H9 (cell line): Measurements from ENCODE around the gene ANO6. TPM values are rescaled to one million over a fixed set of nuclear protein-coding genes. Genes with fewer than 3 reads are reported as not detected.

Experiments used
- DNase-seq: peaks from one replicate; pipeline ENCODE4 v3.0.0-alpha.2; 2017
- H2AFZ ChIP-seq: one replicate; pipeline ENCODE4 v1.6.1; 2013; ENCODE audit warnings: mild to moderate bottlenecking, low read length, control low read depth, moderate library complexity
- H2AK5ac ChIP-seq: 2 replicates; pipeline ENCODE4 v1.6.1; 2013; ENCODE audit warnings: low read length, control low read depth, mixed read lengths; ENCODE audit not compliant: insufficient read length
- H2BK120ac ChIP-seq: one replicate; pipeline ENCODE4 v1.6.1; 2013; ENCODE audit warnings: low read depth, mild to moderate bottlenecking, low read length, control low read depth, inconsistent platforms; ENCODE audit not compliant: poor library complexity, severe bottlenecking
- H2BK12ac ChIP-seq: 2 replicates; pipeline ENCODE4 v1.6.1; 2013; ENCODE audit warnings: low read length, control low read depth, mixed read lengths, low read depth; ENCODE audit not compliant: insufficient read length
- H2BK15ac ChIP-seq: 2 replicates; pipeline ENCODE4 v1.6.1; 2013; ENCODE audit warnings: low read depth, low read length, control low read depth
- H2BK20ac ChIP-seq: one replicate; pipeline ENCODE4 v1.6.1; 2013; ENCODE audit warnings: low read depth, mild to moderate bottlenecking, low read length, control low read depth, inconsistent platforms; ENCODE audit not compliant: poor library complexity, severe bottlenecking
- H2BK5ac ChIP-seq: 2 replicates; pipeline ENCODE4 v1.6.1; 2013; ENCODE audit warnings: low read length, control low read depth, mixed read lengths; ENCODE audit not compliant: insufficient read length
- H3K14ac ChIP-seq: 2 replicates; pipeline ENCODE4 v1.6.1; 2013; ENCODE audit warnings: low read length, control low read depth; ENCODE audit not compliant: insufficient read depth
- H3K18ac ChIP-seq: 2 replicates; pipeline ENCODE4 v1.6.1; 2013; ENCODE audit warnings: low read depth, mild to moderate bottlenecking, mixed read lengths, low read length, control low read depth; ENCODE audit not compliant: insufficient read length
- H3K23ac ChIP-seq: 2 replicates; pipeline ENCODE4 v1.6.1; 2013; ENCODE audit warnings: low read length, control low read depth, mixed read lengths, low read depth; ENCODE audit not compliant: insufficient read length
- H3K23me2 ChIP-seq: 2 replicates; pipeline ENCODE4 v1.6.1; 2013; ENCODE audit warnings: low read depth, mild to moderate bottlenecking, mixed read lengths, low read length, control low read depth; ENCODE audit not compliant: insufficient read length, poor library complexity, severe bottlenecking
- H3K27ac ChIP-seq: 2 replicates; pipeline ENCODE4 v1.5.1; 2013; ENCODE audit warnings: low read length, control low read depth, mixed read lengths, low read depth; ENCODE audit not compliant: insufficient read length
- H3K27me3 ChIP-seq: 2 replicates; pipeline ENCODE4 v1.6.1; 2013; ENCODE audit warnings: low read length, control low read depth, inconsistent platforms; ENCODE audit not compliant: insufficient read depth
- H3K4ac ChIP-seq: 2 replicates; pipeline ENCODE4 v1.6.1; 2013; ENCODE audit warnings: low read depth, mild to moderate bottlenecking, control low read depth, inconsistent platforms, low read length, moderate library complexity
- H3K4me1 ChIP-seq: 2 replicates; pipeline ENCODE4 v1.6.1; 2013; ENCODE audit warnings: low read length, control low read depth, inconsistent platforms; ENCODE audit not compliant: insufficient read depth
- H3K4me2 ChIP-seq: 2 replicates; pipeline ENCODE4 v1.6.1; 2013; ENCODE audit warnings: low read length, control low read depth, mixed read lengths; ENCODE audit not compliant: insufficient read length, insufficient read depth
- H3K56ac ChIP-seq: 2 replicates; pipeline ENCODE4 v1.6.1; 2013; ENCODE audit warnings: low read depth, mild to moderate bottlenecking, mixed read lengths, low read length, control low read depth; ENCODE audit not compliant: insufficient read length
- H3K79me1 ChIP-seq: 2 replicates; pipeline ENCODE4 v1.6.1; 2013; ENCODE audit warnings: low read depth, mild to moderate bottlenecking, moderate library complexity, low read length, control low read depth, inconsistent platforms; ENCODE audit not compliant: insufficient read depth, poor library complexity, severe bottlenecking
- H3K79me2 ChIP-seq: 2 replicates; pipeline ENCODE4 v1.6.1; 2013; ENCODE audit warnings: low read length, control low read depth, inconsistent platforms; ENCODE audit not compliant: insufficient read depth
- H3K9ac ChIP-seq: 2 replicates; pipeline ENCODE4 v1.6.1; 2013; ENCODE audit warnings: low read length, control low read depth, mixed read lengths; ENCODE audit not compliant: insufficient read length; ENCODE audit errors: extremely low read depth
- H3K9me3 ChIP-seq: one replicate; pipeline ENCODE4 v1.6.1; 2013; ENCODE audit warnings: low read depth, low read length, inconsistent platforms; ENCODE audit not compliant: control insufficient read depth
- H3T11ph ChIP-seq: one replicate; pipeline ENCODE4 v1.6.1; 2013; ENCODE audit warnings: mild to moderate bottlenecking, low read length, control low read depth, inconsistent platforms
- H4K20me1 ChIP-seq: one replicate; pipeline ENCODE4 v1.6.1; 2013; ENCODE audit not compliant: control insufficient read depth, insufficient read length, insufficient read depth
- H4K5ac ChIP-seq: 2 replicates; pipeline ENCODE4 v1.6.1; 2013; ENCODE audit warnings: low read depth, mild to moderate bottlenecking, mixed read lengths, low read length, control low read depth; ENCODE audit not compliant: insufficient read length
- H4K8ac ChIP-seq: replicated peaks from 2 replicates; pipeline ENCODE4 v1.6.1; 2013; ENCODE audit warnings: low read length, control low read depth, mixed read lengths, low read depth; ENCODE audit not compliant: insufficient read length
- H4K91ac ChIP-seq: 2 replicates; pipeline ENCODE4 v1.6.1; 2013; ENCODE audit warnings: low read depth, mild to moderate bottlenecking, moderate library complexity, mixed read lengths, low read length, control low read depth; ENCODE audit not compliant: insufficient read length
- H3K27ac Mint-ChIP-seq, 3 experiments: 2 replicates in 2 of 3; 3 replicates in 1 of 3; pipeline ENCODE4 v1.8.0; 2020 to 2021; ENCODE audit warnings: mixed read lengths in 3 of 3, mild to moderate bottlenecking in 1 of 3, moderate library complexity in 1 of 3
- H3K27me3 Mint-ChIP-seq: 2 replicates; pipeline ENCODE4 v1.8.0; 2021; ENCODE audit warnings: low read depth, mild to moderate bottlenecking, moderate library complexity, mixed read lengths
- H3K36me3 Mint-ChIP-seq, 3 experiments: 2 replicates in 2 of 3; 3 replicates in 1 of 3; pipeline ENCODE4 v1.8.0; 2020 to 2021; ENCODE audit warnings: low read depth in 3 of 3, mixed read lengths in 3 of 3; ENCODE audit not compliant: insufficient read depth in 1 of 3
- H3K4me1 Mint-ChIP-seq, 2 experiments: 2 replicates each; pipeline ENCODE4 v1.8.0; 2020; ENCODE audit warnings: mixed read lengths in 2 of 2
- H3K4me3 Mint-ChIP-seq, 2 experiments: 2 replicates in 1 of 2; 3 replicates in 1 of 2; pipeline ENCODE4 v1.8.0; 2020 to 2021; ENCODE audit warnings: mild to moderate bottlenecking in 2 of 2, mixed read lengths in 2 of 2, moderate library complexity in 1 of 2
- H3K9me3 Mint-ChIP-seq, 2 experiments: 2 replicates in 1 of 2; 3 replicates in 1 of 2; pipeline ENCODE4 v1.8.0; 2020; ENCODE audit warnings: mild to moderate bottlenecking in 2 of 2, mixed read lengths in 2 of 2, moderate library complexity in 1 of 2
- WGBS: extraction: QIAGEN DNeasy Blood & Tissue Kit; methylation state at CpG from one replicate; pipeline ENCODE4 v1.1.7; 2013; ENCODE audit warnings: missing lambda C conversion rate, low lambda C conversion rate, mixed read lengths; ENCODE audit not compliant: insufficient read length; ENCODE audit errors: extremely low coverage; 5-methylcytosine and 5-hydroxymethylcytosine counted together
- total RNA-seq: library from RNA; stranded (reverse); gene quantifications from 2 replicates; pipeline ENCODE4 v1.2.1, GENCODE V29; 2021
- TF ChIP-seq, protein P1 (sequence below): fragments of 200-600 bp; sonication (generic); conservative IDR thresholded peaks from 3 replicates; pipeline ENCODE4 v1.8.0; 2021; ENCODE audit warnings: antibody characterized with exemption, mild to moderate bottlenecking

ANO6 gene
- total RNA-seq, 1 experiment from 2014 or later, result 24.3 TPM

DNA sequence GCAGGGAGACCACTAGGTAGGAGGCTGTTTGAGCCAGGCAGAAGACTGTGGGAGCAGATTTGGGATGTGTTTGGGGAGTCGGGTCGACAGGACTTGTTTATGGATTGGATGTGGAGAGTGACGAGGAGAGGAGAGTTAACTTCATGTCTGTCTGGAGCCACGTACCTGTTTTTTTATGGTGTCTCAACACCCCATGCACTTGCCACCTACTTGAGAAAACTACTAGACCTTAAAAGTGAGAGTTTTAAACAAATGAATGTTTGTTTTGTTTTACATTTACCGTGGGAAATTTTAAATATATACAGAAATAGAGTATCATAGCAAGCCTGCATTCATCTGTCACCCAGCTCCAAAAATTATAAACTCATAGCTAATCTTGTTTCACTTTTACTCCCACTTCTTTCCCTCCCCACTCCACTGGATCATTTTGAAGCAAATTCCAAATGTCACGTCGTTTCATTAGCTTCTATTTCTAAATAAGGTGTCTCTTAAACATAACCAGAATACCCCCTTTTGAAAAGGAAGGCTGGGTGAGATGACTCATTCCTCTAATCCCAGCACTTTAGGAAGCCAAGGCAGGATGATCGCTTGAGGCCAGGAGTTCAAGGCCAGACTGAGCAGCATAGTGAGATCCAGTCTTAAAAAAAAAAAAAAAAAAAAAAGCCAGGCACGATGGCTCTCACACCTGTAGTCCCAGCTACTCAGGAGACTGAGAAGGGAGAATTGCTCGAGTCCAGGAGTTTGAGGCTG is 136.2 kb downstream of the ANO6 start:
- WGBS, result no CpG with 5 or more reads among the region's 10 CpGs

More for the DNA sequence above, 136.2 kb downstream of the ANO6 start:
- Histone ChIP-seq H3K9me3 (peaks cover 10% of the 10 kb centered on the region), H3K9ac (no peak overlapping the region), H2BK120ac (no peak overlapping the region), H3K27ac (no peak overlapping the region), H3K56ac (no peak overlapping the region), H4K5ac (no peak overlapping the region), H4K20me1 (no peaks in the 10 kb centered on the region), H4K91ac (no peak overlapping the region), H3K79me2 (no peaks in the 10 kb centered on the region), H2BK15ac (no peak overlapping the region), H3K79me1 (no peaks in the 10 kb centered on the region), H3K23me2 (no peaks in the 10 kb centered on the region), H2BK12ac (no peak overlapping the region), H3K4ac (no peak overlapping the region), H3K23ac (no peak overlapping the region), H4K8ac (no peak overlapping the region), H3T11ph (no peak overlapping the region), H3K27me3 (no peaks in the 10 kb centered on the region), H2AFZ (no peak overlapping the region), H2BK5ac (no peak overlapping the region), H3K4me1 (peaks cover 6% of the 10 kb centered on the region), H3K4me2 (no peak overlapping the region), H2AK5ac (no peak overlapping the region), H3K14ac (no peak overlapping the region), H2BK20ac (no peak overlapping the region), H3K18ac (no peak overlapping the region)
- no peak for DNase-seq
- no peaks in the 10 kb centered on the region for H3K27me3 Mint-ChIP-seq
- H3K9me3 Mint-ChIP-seq, result peaks cover 0 to 8% of the 10 kb centered on the region in 2 experiments; a peak in 3 of 5 replicates
- H3K36me3 Mint-ChIP-seq, result peaks cover 38 to 54% (median 41%) of the 10 kb centered on the region in 3 experiments
- H3K4me1 Mint-ChIP-seq, result peaks cover 3 to 9% of the 10 kb centered on the region in 2 experiments; a peak in 3 of 4 replicates
- TF ChIP-seq, protein P1, sequence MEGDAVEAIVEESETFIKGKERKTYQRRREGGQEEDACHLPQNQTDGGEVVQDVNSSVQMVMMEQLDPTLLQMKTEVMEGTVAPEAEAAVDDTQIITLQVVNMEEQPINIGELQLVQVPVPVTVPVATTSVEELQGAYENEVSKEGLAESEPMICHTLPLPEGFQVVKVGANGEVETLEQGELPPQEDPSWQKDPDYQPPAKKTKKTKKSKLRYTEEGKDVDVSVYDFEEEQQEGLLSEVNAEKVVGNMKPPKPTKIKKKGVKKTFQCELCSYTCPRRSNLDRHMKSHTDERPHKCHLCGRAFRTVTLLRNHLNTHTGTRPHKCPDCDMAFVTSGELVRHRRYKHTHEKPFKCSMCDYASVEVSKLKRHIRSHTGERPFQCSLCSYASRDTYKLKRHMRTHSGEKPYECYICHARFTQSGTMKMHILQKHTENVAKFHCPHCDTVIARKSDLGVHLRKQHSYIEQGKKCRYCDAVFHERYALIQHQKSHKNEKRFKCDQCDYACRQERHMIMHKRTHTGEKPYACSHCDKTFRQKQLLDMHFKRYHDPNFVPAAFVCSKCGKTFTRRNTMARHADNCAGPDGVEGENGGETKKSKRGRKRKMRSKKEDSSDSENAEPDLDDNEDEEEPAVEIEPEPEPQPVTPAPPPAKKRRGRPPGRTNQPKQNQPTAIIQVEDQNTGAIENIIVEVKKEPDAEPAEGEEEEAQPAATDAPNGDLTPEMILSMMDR, result no peak
- peak overlapping the region in 1 of 3 experiments; percentile 23; a peak in 1 of 7 replicates for H3K27ac Mint-ChIP-seq
- H3K4me3 Mint-ChIP-seq, result no peak overlapping the region
